Esophagus squamous epithelium (tissue), 4 donors: ENCODE results near the gene CD164.

Source experiments
- CTCF ChIP-seq, 6 experiments: fragments of 450-650 bp in 4 of 6; fragments of 200-600 bp in 2 of 6; sonication (generic) in 2 of 6; IDR thresholded peaks; one replicate each; pipeline ENCODE4 v1.5.1; 2016 to 2019; ENCODE audit warnings: antibody characterized with exemption in 6 of 6, mild to moderate bottlenecking in 4 of 6, moderate library complexity in 4 of 6
- POLR2A ChIP-seq, 4 donors: fragments of 450-650 bp; IDR thresholded peaks; one replicate each; pipeline ENCODE4 v1.6.1; 2017; ENCODE audit warnings: antibody characterized with exemption in 4 of 4, mild to moderate bottlenecking in 4 of 4, moderate library complexity in 3 of 4

DNA sequence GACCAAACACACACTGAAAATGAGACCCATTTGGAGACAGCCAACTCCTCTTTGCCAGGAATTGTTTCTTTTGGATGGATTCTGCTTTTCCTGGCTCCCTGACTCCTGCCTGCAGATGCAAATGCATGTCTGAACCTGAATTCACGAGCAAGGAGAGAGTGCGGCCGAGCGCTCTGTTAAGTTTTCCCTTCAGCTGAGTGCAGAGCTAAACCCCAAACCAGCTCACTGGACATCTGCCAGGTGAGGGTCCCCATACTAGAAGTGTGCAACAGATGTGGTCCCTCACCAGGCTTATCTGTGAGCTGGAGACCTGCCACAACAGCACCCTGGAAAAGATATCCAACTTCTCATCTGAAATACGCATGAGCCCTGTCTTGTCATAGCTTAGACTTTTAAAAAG lies 59.0 kb downstream of the CD164 start:
- TF ChIP-seq CTCF (IDR thresholded peaks at IDR 0.05) (no peak), POLR2A (IDR thresholded peaks at IDR 0.05) (no peak)
